CD4-positive, alpha-beta memory T cell (primary cell): ENCODE measurements around the gene SLC17A7. TPM values are rescaled to one million over a fixed set of nuclear protein-coding genes. Genes with fewer than 3 reads are reported as not detected.
A peak's percentile ranks its signal among the peaks of the same experiment; 100 is the strongest.

ENCODE experiments used
- CTCF ChIA-PET: fragments of 350-600 bp; sonication (Branson Sonifier 250); formaldehyde crosslinking; loops from one replicate; lab custom pipeline; 2021; ENCODE audit warnings: inconsistent platforms; ENCODE audit not compliant: partially characterized antibody; lab: Charles Lee
- POLR2A ChIA-PET: fragments of 350-600 bp; sonication (Branson Sonifier 250); formaldehyde crosslinking; loops from one replicate; lab custom pipeline; 2021; ENCODE audit not compliant: partially characterized antibody; lab: Charles Lee
- DNase-seq, 5 donors: peaks; one replicate each; pipeline versions ENCODE4 v3.0.0 to v3.0.0-alpha.2; 2020 to 2022; ENCODE audit warnings: mixed read lengths in 1 of 5
- H3K27ac ChIP-seq: one replicate; pipeline ENCODE4 v1.7.0; 2013; ENCODE audit warnings: low read depth, low read length
- H3K27me3 ChIP-seq: 2 replicates; pipeline ENCODE4 v1.7.0; 2013; ENCODE audit warnings: mild to moderate bottlenecking, low read length, moderate library complexity; ENCODE audit not compliant: insufficient read depth
- H3K36me3 ChIP-seq: 2 replicates; pipeline ENCODE4 v1.7.0; 2013; ENCODE audit warnings: mild to moderate bottlenecking, low read length, moderate library complexity; ENCODE audit not compliant: insufficient read depth
- H3K4me1 ChIP-seq: 2 replicates; pipeline ENCODE4 v1.7.0; 2013; ENCODE audit warnings: mild to moderate bottlenecking, low read length, moderate library complexity; ENCODE audit not compliant: insufficient read depth
- H3K4me3 ChIP-seq, 2 donors: one replicate each; pipeline ENCODE4 v1.7.0; 2013; ENCODE audit warnings: low read length in 2 of 2, mild to moderate bottlenecking in 1 of 2
- H3K9me3 ChIP-seq, 2 donors: one replicate each; pipeline ENCODE4 v1.7.0; 2013; ENCODE audit warnings: low read length in 2 of 2, control low read depth in 1 of 2; ENCODE audit not compliant: control insufficient read depth in 1 of 2
- H3K27ac Mint-ChIP-seq, 7 donors: one replicate each; pipeline ENCODE4 v1.8.0; 2020 to 2021; ENCODE audit warnings: mixed read lengths in 7 of 7, mild to moderate bottlenecking in 6 of 7, inconsistent platforms in 3 of 7, moderate library complexity in 3 of 7
- H3K27me3 Mint-ChIP-seq, 2 donors: one replicate each; pipeline ENCODE4 v1.8.0; 2020 to 2021; ENCODE audit warnings: mixed read lengths in 2 of 2
- H3K36me3 Mint-ChIP-seq, 2 donors: one replicate each; pipeline ENCODE4 v1.8.0; 2020 to 2021; ENCODE audit warnings: mixed read lengths in 2 of 2, inconsistent platforms in 1 of 2, mild to moderate bottlenecking in 1 of 2
- H3K4me1 Mint-ChIP-seq, 4 donors: one replicate each; pipeline ENCODE4 v1.8.0; 2020 to 2021; ENCODE audit warnings: mixed read lengths in 4 of 4, mild to moderate bottlenecking in 1 of 4
- H3K4me3 Mint-ChIP-seq, 8 donors: one replicate each; pipeline ENCODE4 v1.8.0; 2020 to 2021; ENCODE audit warnings: mixed read lengths in 8 of 8, mild to moderate bottlenecking in 7 of 8, moderate library complexity in 6 of 8, inconsistent platforms in 3 of 8
- H3K9me3 Mint-ChIP-seq, 8 donors: one replicate each; pipeline ENCODE4 v1.8.0; 2020 to 2021; ENCODE audit warnings: mixed read lengths in 8 of 8, mild to moderate bottlenecking in 5 of 8, inconsistent platforms in 3 of 8, moderate library complexity in 1 of 8
- intact Hi-C: fragments of 100-400 bp; cut with micrococcal nuclease; formaldehyde crosslinking; loops from one replicate; pipeline ENCODE4 v1.15.1; 2023
- polyA plus RNA-seq, 2 donors: library from polyadenylated mRNA; unstranded; fragments of 300-500 nt; fragmentation: Illumina TruSeq; gene quantifications; one replicate each; pipeline ENCODE4 v1.2.3, GENCODE V29; 2021
- total RNA-seq, 2 experiments: library from RNA; stranded (reverse); gene quantifications; one replicate each; pipeline ENCODE4 v1.2.3, GENCODE V29; 2021

The SLC17A7 gene
- total and polyA plus RNA-seq, 4 experiments from 2014 or later: 0.15 to 0.25 TPM; not detected in 2

DNA sequence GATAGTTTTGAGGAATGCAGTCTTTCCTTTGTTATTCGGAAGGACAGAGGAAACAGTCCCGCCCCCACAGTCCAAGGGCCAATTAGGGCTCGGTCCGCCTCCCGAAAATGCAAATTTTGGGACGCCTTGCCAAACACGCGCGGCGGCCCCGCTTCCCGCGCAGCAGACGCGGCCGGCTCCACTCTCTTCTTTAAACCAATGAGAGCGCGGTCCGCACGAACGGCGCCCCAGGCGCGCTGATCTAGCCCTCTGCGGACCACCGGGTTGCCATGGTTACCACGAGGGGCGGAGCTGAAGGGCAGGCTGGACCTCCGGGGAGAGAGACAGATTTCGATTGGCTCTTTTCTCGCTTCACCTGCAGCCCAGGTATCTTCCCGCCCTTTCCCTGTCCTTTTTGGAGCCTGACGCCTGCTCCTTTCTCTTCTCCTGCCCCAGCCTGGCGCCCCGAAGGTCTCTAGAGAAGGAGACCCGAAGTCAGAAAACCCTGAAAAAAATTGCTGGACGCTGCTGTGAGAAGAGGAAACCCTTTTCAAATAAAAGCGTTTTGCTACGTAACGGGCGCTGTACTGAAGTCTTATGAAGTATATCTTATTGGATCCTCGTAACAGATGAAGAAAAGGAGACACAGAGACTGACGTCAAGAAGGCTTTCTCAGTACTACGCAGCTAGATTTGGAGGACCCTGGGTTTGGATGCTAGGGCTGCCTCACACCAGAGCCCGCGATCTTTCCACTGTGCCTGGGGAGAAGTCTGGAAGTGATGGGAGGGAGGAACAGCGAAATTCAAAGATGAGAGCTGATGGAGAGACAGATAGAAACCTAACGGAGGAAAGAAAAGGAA is 20.1 kb downstream of the SLC17A7 start:
- no peak overlapping the region for H3K4me3 ChIP-seq
- peaks cover 41% of the 10 kb centered on the region for H3K4me1 ChIP-seq
- peaks cover 53% of the 10 kb centered on the region for H3K27me3 ChIP-seq
- peaks cover 0 to 3% (median 0%) of the 10 kb centered on the region in 8 donors for H3K9me3 Mint-ChIP-seq
- H3K4me3 Mint-ChIP-seq: peak overlapping the region in 7 of 8 donors; percentile 49 to 87 (median 57)
- H3K27me3 Mint-ChIP-seq: peaks cover 60 to 64% of the 10 kb centered on the region in 2 donors
- DNase-seq: peak in 1 of 5 donors; percentile 24
- POLR2A ChIA-PET: interaction anchor here (1.2 to 2.9 kb wide), 6 partner anchors 10 to 87 kb away, joined by 3 to 17 read pairs (median 6); no protein-coding TSS in a partner anchor
- H3K27ac Mint-ChIP-seq: peak overlapping the region in 2 of 7 donors; percentile 67 to 79
- H3K36me3 Mint-ChIP-seq: no peaks in the 10 kb centered on the region
- no peak overlapping the region for H3K27ac ChIP-seq
- intact Hi-C loops: loop anchor here (1.0 kb wide), 1 partner anchor 22 kb away; no protein-coding TSS in a partner anchor
- peaks cover 28 to 65% (median 44%) of the 10 kb centered on the region in 4 donors for H3K4me1 Mint-ChIP-seq
- CTCF ChIA-PET: interaction anchor here (1.0 to 1.3 kb wide), 3 partner anchors 9 to 39 kb away, joined by 3 read pairs; no protein-coding TSS in a partner anchor
- no peaks in the 10 kb centered on the region for H3K36me3 ChIP-seq
- H3K9me3 ChIP-seq: no peaks in the 10 kb centered on the region

DNA sequence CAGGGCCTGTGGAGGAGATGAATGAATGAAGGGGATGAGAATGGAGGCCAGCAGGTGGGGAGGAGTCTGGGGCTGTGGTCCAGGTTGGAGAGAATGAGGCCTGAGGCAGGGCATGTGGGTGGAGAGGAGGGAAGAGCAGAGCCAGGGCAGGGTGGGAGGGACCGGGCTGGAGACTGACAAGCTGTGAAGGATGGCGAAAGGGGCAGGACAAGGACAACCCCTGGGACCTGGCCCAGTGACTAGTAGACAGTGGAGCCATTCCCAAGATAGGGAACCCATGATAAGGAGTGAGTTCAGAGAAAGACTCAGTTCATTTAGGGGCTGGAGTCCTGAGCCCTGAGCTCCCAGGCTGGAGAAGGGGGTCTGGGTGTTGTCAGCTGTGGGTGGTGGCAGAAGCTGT is 21.1 kb downstream of the SLC17A7 start:
- intact Hi-C loops: no loop called here
- peaks cover 40% of the 10 kb centered on the region for H3K4me1 ChIP-seq
- H3K27ac ChIP-seq: no peak overlapping the region
- H3K27me3 ChIP-seq: peaks cover 42% of the 10 kb centered on the region
- no peaks in the 10 kb centered on the region for H3K9me3 ChIP-seq
- DNase-seq: no peak
- H3K9me3 Mint-ChIP-seq: peaks cover 0 to 3% (median 0%) of the 10 kb centered on the region in 8 donors
- H3K4me1 Mint-ChIP-seq: peaks cover 27 to 60% (median 39%) of the 10 kb centered on the region in 4 donors
- peak overlapping the region in 2 of 7 donors; percentile 19 to 85 for H3K27ac Mint-ChIP-seq
- no peaks in the 10 kb centered on the region for H3K36me3 ChIP-seq
- H3K4me3 ChIP-seq: no peak overlapping the region
- ChIA-PET POLR2A (interaction anchor here (0.7 to 2.9 kb wide), 3 partner anchors 11 to 16 kb away, joined by 4 to 17 read pairs (median 4); no protein-coding TSS in a partner anchor), CTCF (interaction anchor here (1.0 to 1.3 kb wide), 3 partner anchors 9 to 38 kb away, joined by 3 read pairs; no protein-coding TSS in a partner anchor)
- peak overlapping the region in 2 of 8 donors; percentile 54 to 63 for H3K4me3 Mint-ChIP-seq
- no peaks in the 10 kb centered on the region for H3K36me3 Mint-ChIP-seq
- H3K27me3 Mint-ChIP-seq: peaks cover 52 to 53% of the 10 kb centered on the region in 2 donors

DNA sequence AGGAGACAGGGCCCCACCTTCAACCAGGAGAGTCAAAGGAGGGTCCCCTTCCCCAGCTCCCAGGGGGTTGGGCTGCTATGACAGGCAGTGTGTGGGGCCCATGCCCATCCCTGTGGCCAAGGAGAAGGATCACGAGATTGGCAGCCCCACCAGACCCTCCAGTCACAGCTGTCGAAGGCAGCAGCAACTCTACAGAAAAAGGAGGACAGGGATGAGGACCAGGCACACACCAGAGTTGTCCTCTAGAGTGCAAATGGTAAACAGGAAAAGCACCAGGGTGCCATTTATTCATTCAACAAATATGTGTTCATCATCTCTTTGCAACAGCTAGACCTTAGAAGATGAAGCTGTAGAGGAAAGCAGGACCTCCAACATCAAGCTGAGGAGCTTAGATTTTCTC is 22.2 kb downstream of the SLC17A7 start:
- peaks cover 46 to 47% of the 10 kb centered on the region in 2 donors for H3K27me3 Mint-ChIP-seq
- no peak overlapping the region for H3K27ac ChIP-seq
- H3K4me1 Mint-ChIP-seq: peaks cover 24 to 51% (median 34%) of the 10 kb centered on the region in 4 donors
- POLR2A ChIA-PET: no interaction called here
- no peak for DNase-seq
- H3K36me3 Mint-ChIP-seq: no peaks in the 10 kb centered on the region
- peaks cover 37% of the 10 kb centered on the region for H3K4me1 ChIP-seq
- no peaks in the 10 kb centered on the region for H3K36me3 ChIP-seq
- CTCF ChIA-PET: interaction anchor here (2.3 kb wide), 1 partner anchor 13 kb away, joined by 5 read pairs; no protein-coding TSS in a partner anchor
- H3K27me3 ChIP-seq: peaks cover 40% of the 10 kb centered on the region
- H3K9me3 ChIP-seq: no peaks in the 10 kb centered on the region
- peak overlapping the region in 1 of 8 donors; percentile 26 for H3K4me3 Mint-ChIP-seq
- no peak overlapping the region for H3K4me3 ChIP-seq
- intact Hi-C loops: no loop called here
- H3K27ac Mint-ChIP-seq: no peak overlapping the region
- H3K9me3 Mint-ChIP-seq: peaks cover 0 to 3% (median 0%) of the 10 kb centered on the region in 8 donors

DNA sequence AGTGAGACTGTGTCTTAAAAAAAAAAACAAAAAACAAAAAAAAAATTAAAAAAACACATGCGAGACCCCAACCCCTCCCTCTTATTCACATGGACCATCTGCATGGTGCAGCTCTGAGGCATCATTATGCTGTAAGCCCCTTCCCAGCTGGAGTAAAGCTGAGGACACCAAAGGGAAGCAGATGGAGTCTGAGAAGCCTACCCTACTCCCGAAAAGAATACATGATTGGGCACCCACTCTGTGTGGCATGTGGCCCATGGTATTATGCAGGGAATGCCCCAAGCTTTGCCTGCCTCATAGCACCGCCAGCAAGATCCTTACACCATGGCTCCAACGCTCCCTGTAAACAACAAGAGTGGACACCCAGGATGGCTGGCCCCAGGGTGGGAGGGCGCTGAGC is 22.8 kb downstream of the SLC17A7 start:
- Histone ChIP-seq H3K27ac (no peak overlapping the region), H3K4me3 (no peak overlapping the region), H3K4me1 (peaks cover 30% of the 10 kb centered on the region), H3K9me3 (no peaks in the 10 kb centered on the region), H3K36me3 (no peaks in the 10 kb centered on the region), H3K27me3 (peaks cover 36% of the 10 kb centered on the region)
- H3K27ac Mint-ChIP-seq: no peak overlapping the region
- peaks cover 17 to 45% (median 28%) of the 10 kb centered on the region in 4 donors for H3K4me1 Mint-ChIP-seq
- intact Hi-C loops: no loop called here
- peak overlapping the region in 1 of 8 donors; percentile 15 for H3K4me3 Mint-ChIP-seq
- peaks cover 40 to 41% of the 10 kb centered on the region in 2 donors for H3K27me3 Mint-ChIP-seq
- DNase-seq: no peak
- ChIA-PET POLR2A (no interaction called here), CTCF (interaction anchor here (0.6 to 2.3 kb wide), 3 partner anchors 12 to 26 kb away, joined by 3 to 6 read pairs (median 5); no protein-coding TSS in a partner anchor)
- peaks cover 0 to 3% (median 0%) of the 10 kb centered on the region in 8 donors for H3K9me3 Mint-ChIP-seq
- H3K36me3 Mint-ChIP-seq: no peaks in the 10 kb centered on the region

DNA sequence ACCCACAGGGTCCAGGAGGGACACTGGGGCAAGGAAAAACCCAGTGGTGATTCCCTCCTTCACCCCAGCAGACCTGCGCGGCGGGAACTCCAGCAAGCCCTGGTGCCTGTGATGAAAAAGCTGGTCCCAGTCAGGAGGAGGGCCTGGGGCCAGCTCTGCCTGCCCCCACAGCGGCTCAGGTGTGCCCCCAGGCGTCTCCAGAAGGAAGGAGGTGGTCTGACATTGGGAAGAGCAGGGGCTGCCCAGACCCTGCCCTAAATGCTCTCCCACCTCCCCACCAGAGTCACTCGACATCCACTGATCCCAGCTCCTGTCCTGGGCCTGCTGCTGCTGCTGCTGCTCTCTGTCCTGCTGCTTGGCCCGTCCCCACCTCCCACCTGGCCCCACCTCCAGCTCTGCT is 24.2 kb downstream of the SLC17A7 start:
- Histone ChIP-seq H3K27me3 (peaks cover 22% of the 10 kb centered on the region), H3K36me3 (no peaks in the 10 kb centered on the region), H3K4me1 (peaks cover 19% of the 10 kb centered on the region), H3K4me3 (no peak overlapping the region), H3K9me3 (no peaks in the 10 kb centered on the region), H3K27ac (no peak overlapping the region)
- no peak overlapping the region for H3K27ac Mint-ChIP-seq
- no peak overlapping the region for H3K4me3 Mint-ChIP-seq
- POLR2A ChIA-PET: no interaction called here
- peaks cover 13 to 41% (median 25%) of the 10 kb centered on the region in 4 donors for H3K4me1 Mint-ChIP-seq
- no peaks in the 10 kb centered on the region for H3K36me3 Mint-ChIP-seq
- intact Hi-C loops: no loop called here
- peak in 1 of 5 donors; percentile 4 for DNase-seq
- CTCF ChIA-PET: interaction anchor here (1.6 kb wide), 1 partner anchor 25 kb away, joined by 6 read pairs; no protein-coding TSS in a partner anchor
- H3K9me3 Mint-ChIP-seq: no peaks in the 10 kb centered on the region
- H3K27me3 Mint-ChIP-seq: peaks cover 32 to 34% of the 10 kb centered on the region in 2 donors

DNA sequence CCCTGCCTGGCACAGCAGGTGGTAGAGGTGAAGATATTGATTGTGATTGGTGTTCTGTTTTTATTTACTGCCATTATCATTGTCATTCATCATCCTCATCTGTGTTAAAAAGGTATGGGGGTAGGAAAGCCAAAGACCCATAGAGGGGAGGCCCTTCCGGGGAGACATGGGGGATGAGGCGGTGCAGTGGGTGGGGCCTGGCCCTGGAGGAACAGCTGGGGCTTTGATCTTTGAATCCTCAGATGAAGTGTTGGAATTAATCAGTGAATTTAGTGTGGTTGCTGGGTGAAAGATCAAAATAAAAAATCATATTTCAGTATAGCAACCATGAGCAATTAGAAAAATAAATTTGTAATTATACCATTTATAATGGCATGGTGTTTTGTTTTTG is 25.5 kb downstream of the SLC17A7 start:
- Histone ChIP-seq H3K27ac (no peak overlapping the region), H3K9me3 (no peaks in the 10 kb centered on the region), H3K36me3 (no peaks in the 10 kb centered on the region), H3K4me1 (peaks cover 19% of the 10 kb centered on the region), H3K4me3 (no peak overlapping the region), H3K27me3 (peaks cover 12% of the 10 kb centered on the region)
- POLR2A ChIA-PET: interaction anchor here (1.5 kb wide), 1 partner anchor 9 kb away, joined by 4 read pairs; no protein-coding TSS in a partner anchor
- Mint-ChIP-seq H3K27ac (peak overlapping the region in 1 of 7 donors; percentile 72), H3K4me3 (no peak overlapping the region), H3K4me1 (peaks cover 17 to 41% (median 25%) of the 10 kb centered on the region in 4 donors), H3K27me3 (peaks cover 22 to 23% of the 10 kb centered on the region in 2 donors), H3K36me3 (no peaks in the 10 kb centered on the region), H3K9me3 (no peaks in the 10 kb centered on the region)
- intact Hi-C loops: no loop called here
- CTCF ChIA-PET: interaction anchor here (0.6 to 1.4 kb wide), 2 partner anchors 23 to 50 kb away, joined by 3 read pairs; no protein-coding TSS in a partner anchor
- peak in 1 of 5 donors; percentile 37 for DNase-seq
